GM23338 (cell line): Measurements from ENCODE around the gene HMGCLL1. TPM values are rescaled to one million over a fixed set of nuclear protein-coding genes. Genes with fewer than 3 reads are reported as not detected.

Experiments
- ATAC-seq: fragments of 200-7000 bp; cut with Tn5 transposase; 3 replicates; pipeline ENCODE4 v1.9.1; 2020
- DNase-seq: peaks from one replicate; pipeline ENCODE4 v3.0.0-alpha.2; 2015; ENCODE audit warnings: low spot score
- H2AFZ ChIP-seq: fragments of 200-600 bp; sonication (generic); 2 replicates; pipeline ENCODE4 v1.8.0; 2016; ENCODE audit warnings: antibody characterized with exemption, mild to moderate bottlenecking, moderate library complexity
- H3F3A ChIP-seq: fragments of 200-600 bp; sonication (generic); replicated peaks from 2 replicates; pipeline ENCODE4 v1.8.0; 2017; ENCODE audit warnings: antibody characterized with exemption, mixed run types, low read depth
- H3K27ac ChIP-seq: fragments of 200-600 bp; sonication (generic); 2 replicates; pipeline ENCODE4 v1.6.1; 2016; ENCODE audit warnings: low read depth
- H3K27me3 ChIP-seq: fragments of 200-600 bp; sonication (generic); 2 replicates; pipeline ENCODE4 v1.8.0; 2016; ENCODE audit warnings: mild to moderate bottlenecking, mixed run types, moderate library complexity; ENCODE audit not compliant: insufficient read depth
- H3K36me3 ChIP-seq: fragments of 200-600 bp; sonication (generic); 2 replicates; pipeline ENCODE4 v1.8.0; 2016; ENCODE audit warnings: mild to moderate bottlenecking; ENCODE audit not compliant: insufficient read depth
- H3K4me1 ChIP-seq: fragments of 200-600 bp; sonication (generic); 2 replicates; pipeline ENCODE4 v1.8.0; 2016; ENCODE audit warnings: mild to moderate bottlenecking, moderate library complexity; ENCODE audit not compliant: insufficient read depth
- H3K4me2 ChIP-seq: fragments of 200-600 bp; sonication (generic); 2 replicates; pipeline ENCODE4 v1.7.1; 2017; ENCODE audit warnings: mixed run types
- H3K4me3 ChIP-seq: fragments of 200-600 bp; sonication (generic); 2 replicates; pipeline ENCODE4 v1.6.1; 2016; ENCODE audit warnings: mixed run types
- H3K79me2 ChIP-seq: fragments of 200-600 bp; sonication (generic); replicated peaks from 2 replicates; pipeline ENCODE4 v1.8.0; 2017; ENCODE audit warnings: mild to moderate bottlenecking; ENCODE audit not compliant: insufficient read depth
- H3K9me2 ChIP-seq: fragments of 200-600 bp; sonication (generic); 2 replicates; pipeline ENCODE4 v1.8.0; 2017; ENCODE audit not compliant: insufficient read depth
- H4K20me1 ChIP-seq: fragments of 200-600 bp; sonication (generic); replicated peaks from 2 replicates; pipeline ENCODE4 v1.8.0; 2017; ENCODE audit warnings: mild to moderate bottlenecking; ENCODE audit not compliant: insufficient read depth
- H3K27ac Mint-ChIP-seq: 2 replicates; pipeline ENCODE4 v1.8.0; 2020; ENCODE audit warnings: inconsistent platforms, mild to moderate bottlenecking, moderate library complexity, mixed read lengths
- H3K27me3 Mint-ChIP-seq: 3 replicates; pipeline ENCODE4 v1.8.0; 2022; ENCODE audit warnings: low read depth, mild to moderate bottlenecking, moderate library complexity, mixed read lengths, inconsistent platforms; ENCODE audit not compliant: insufficient read depth, poor library complexity
- H3K36me3 Mint-ChIP-seq: 3 replicates; pipeline ENCODE4 v1.8.0; 2021; ENCODE audit warnings: low read depth, mild to moderate bottlenecking, inconsistent platforms, moderate library complexity, mixed read lengths
- H3K4me1 Mint-ChIP-seq: 3 replicates; pipeline ENCODE4 v1.8.0; 2020; ENCODE audit warnings: mild to moderate bottlenecking, inconsistent platforms, mixed read lengths
- H3K4me3 Mint-ChIP-seq: 3 replicates; pipeline ENCODE4 v1.8.0; 2021; ENCODE audit warnings: moderate library complexity, mild to moderate bottlenecking, inconsistent platforms, mixed read lengths
- H3K9me3 Mint-ChIP-seq: 3 replicates; pipeline ENCODE4 v1.8.0; 2020; ENCODE audit warnings: moderate library complexity, mild to moderate bottlenecking, inconsistent platforms, mixed read lengths
- CREB1 ChIP-seq: fragments of 250-450 bp; sonication (Bioruptor Pico); IDR thresholded peaks from 2 replicates; pipeline ENCODE4 v1.5.0; 2020; ENCODE audit warnings: low read depth, mild to moderate bottlenecking, moderate library complexity
- JUNB ChIP-seq: IDR thresholded peaks from one replicate; pipeline ENCODE4 v1.6.1; 2016; ENCODE audit warnings: antibody characterized with exemption; ENCODE audit not compliant: unreplicated experiment
- NANOG ChIP-seq: IDR thresholded peaks from 2 replicates; pipeline ENCODE4 v1.6.1; 2016; ENCODE audit warnings: antibody characterized with exemption, borderline replicate concordance
- POLR2AphosphoS5 ChIP-seq: IDR thresholded peaks from 2 replicates; pipeline ENCODE4 v1.6.1; 2016; ENCODE audit warnings: antibody characterized with exemption, low read depth
- ZNF114 ChIP-seq: fragments of 250-450 bp; sonication (Bioruptor Pico); IDR thresholded peaks from 2 replicates; pipeline ENCODE4 v1.5.0; 2020; ENCODE audit warnings: mild to moderate bottlenecking, moderate library complexity
- long read RNA-seq: library from polyadenylated mRNA; unstranded; transcript quantifications from one replicate; pipeline ENCODE4 v2.0.0, GENCODE V29; 2020; ENCODE audit not compliant: unreplicated experiment
- polyA plus RNA-seq: library from polyadenylated mRNA; unstranded; fragments of >200 nt; fragmentation: Nextera tagmentation; extraction: Ambion mirVana; gene quantifications from 2 replicates; pipeline ENCODE4 v1.2.1, GENCODE V29; 2016
- total RNA-seq: library from RNA; depleted of rRNA; stranded (reverse); fragments of >200 nt; shearing (Covaris generic); gene quantifications from 2 replicates; pipeline ENCODE4 v1.2.3, GENCODE V29; 2014; rRNA removed
- TF ChIP-seq, protein P1 (sequence below), 2 experiments: fragments of 200-600 bp in 1 of 2; sonication (generic) in 1 of 2; conservative IDR thresholded peaks; 2 replicates each; pipeline versions ENCODE4 v1.5.1 to v1.6.1; 2016 to 2017; ENCODE audit warnings: antibody characterized with exemption in 2 of 2, low read depth in 2 of 2, mild to moderate bottlenecking in 2 of 2, moderate library complexity in 1 of 2
- TF ChIP-seq, protein P2 (sequence below): IDR thresholded peaks from 2 replicates; pipeline ENCODE4 v1.6.1; 2016; ENCODE audit warnings: antibody characterized with exemption
- TF ChIP-seq, protein P3 (sequence below): fragments of 250-450 bp; sonication (Bioruptor Pico); IDR thresholded peaks from 2 replicates; pipeline ENCODE4 v1.5.0; 2020; ENCODE audit warnings: mild to moderate bottlenecking, moderate library complexity

The HMGCLL1 gene
- total RNA-seq (0.23 and 0.24 TPM in 2 replicates), polyA plus RNA-seq (0.19 TPM in 1 of 2 replicates, not detected in the other)
- long read RNA-seq, result 0 reads

DNA sequence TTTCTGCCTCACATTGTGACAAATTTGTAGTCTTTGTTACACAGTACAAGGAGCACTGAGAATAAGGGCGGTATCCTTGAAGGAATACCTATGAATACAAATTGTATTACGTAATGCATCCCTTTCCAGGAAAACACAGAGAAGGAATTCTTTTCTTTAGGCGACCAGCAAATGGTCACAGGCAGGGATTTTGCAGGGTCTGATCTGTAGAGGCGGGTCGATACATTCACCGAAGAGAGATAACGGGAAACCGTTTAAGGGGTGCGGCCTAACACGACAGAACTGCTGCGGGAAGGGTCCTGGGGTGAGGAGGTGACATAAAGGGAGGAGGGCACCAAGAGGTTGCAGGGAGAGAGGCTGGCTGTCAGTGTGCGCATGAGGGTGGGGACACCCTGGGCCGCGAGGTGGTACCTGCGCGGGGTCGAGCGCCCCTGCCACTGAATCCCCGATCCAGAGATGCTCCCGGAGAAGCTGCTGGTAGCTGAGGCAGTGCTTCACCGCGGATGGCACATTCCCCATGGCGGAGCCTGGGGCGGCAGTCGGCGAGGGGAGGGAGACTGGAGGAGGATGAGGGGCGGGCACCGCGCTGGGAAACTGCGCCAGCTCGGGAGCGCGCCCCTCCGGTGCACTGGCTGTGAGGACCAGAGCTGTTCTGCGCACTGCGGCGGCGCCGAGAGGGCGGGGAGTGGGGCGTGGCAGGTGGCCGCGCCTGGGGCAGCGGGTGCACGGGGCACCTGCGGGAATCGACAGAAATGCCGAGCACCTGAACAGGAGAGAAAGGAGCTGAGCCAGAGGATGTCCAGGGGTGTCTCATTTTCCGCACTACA lies at the start of gene HMGCLL1:
HMGCLL1 (minus strand) TSS at position 656 of the 827 bp plus-strand sequence; CDS start at position 519, 137 bp downstream.
- peaks cover 11% of the 10 kb centered on the region; the same call in 1 of the 2 replicates for H3K27me3 ChIP-seq
- H3K27ac ChIP-seq, result no peak within 1 kb of the TSS
- peak within 1 kb of the TSS; percentile 98 for H2AFZ ChIP-seq
- H3K4me1 ChIP-seq, result no peaks in the 10 kb centered on the region
- Mint-ChIP-seq H3K4me1 (no peaks in the 10 kb centered on the region), H3K27ac (no peak within 1 kb of the TSS), H3K27me3 (peaks cover 3% of the 10 kb centered on the region), H3K36me3 (no peaks in the 10 kb centered on the region), H3K9me3 (no peaks in the 10 kb centered on the region; the same call in 1 of the 3 replicates), H3K4me3 (peak within 1 kb of the TSS; percentile 85)
- H3K9me2 ChIP-seq, result no peaks in the 10 kb centered on the region
- no peaks in the 10 kb centered on the region for H3K79me2 ChIP-seq
- no peaks in the 10 kb centered on the region for H3K36me3 ChIP-seq
- TF ChIP-seq ZNF114 (CRISPR knock-in tag), result no peak
- no peak for TF ChIP-seq JUNB
- TF ChIP-seq, protein P1, sequence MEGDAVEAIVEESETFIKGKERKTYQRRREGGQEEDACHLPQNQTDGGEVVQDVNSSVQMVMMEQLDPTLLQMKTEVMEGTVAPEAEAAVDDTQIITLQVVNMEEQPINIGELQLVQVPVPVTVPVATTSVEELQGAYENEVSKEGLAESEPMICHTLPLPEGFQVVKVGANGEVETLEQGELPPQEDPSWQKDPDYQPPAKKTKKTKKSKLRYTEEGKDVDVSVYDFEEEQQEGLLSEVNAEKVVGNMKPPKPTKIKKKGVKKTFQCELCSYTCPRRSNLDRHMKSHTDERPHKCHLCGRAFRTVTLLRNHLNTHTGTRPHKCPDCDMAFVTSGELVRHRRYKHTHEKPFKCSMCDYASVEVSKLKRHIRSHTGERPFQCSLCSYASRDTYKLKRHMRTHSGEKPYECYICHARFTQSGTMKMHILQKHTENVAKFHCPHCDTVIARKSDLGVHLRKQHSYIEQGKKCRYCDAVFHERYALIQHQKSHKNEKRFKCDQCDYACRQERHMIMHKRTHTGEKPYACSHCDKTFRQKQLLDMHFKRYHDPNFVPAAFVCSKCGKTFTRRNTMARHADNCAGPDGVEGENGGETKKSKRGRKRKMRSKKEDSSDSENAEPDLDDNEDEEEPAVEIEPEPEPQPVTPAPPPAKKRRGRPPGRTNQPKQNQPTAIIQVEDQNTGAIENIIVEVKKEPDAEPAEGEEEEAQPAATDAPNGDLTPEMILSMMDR (conservative IDR thresholded peaks at IDR 0.05; ENCODE audit: low read depth in 2 of 2), result peak in 1 of 2 experiments; percentile 35; a peak in 2 of 4 replicates
- no peaks in the 10 kb centered on the region for H4K20me1 ChIP-seq
- H3K4me2 ChIP-seq, result peak within 1 kb of the TSS; percentile 89
- peak within 1 kb of the TSS; percentile 77 for H3K4me3 ChIP-seq
- ATAC-seq (peak; percentile 99), DNase-seq (peak; percentile 88)
- no peaks in the 10 kb centered on the region for H3F3A ChIP-seq

DNA sequence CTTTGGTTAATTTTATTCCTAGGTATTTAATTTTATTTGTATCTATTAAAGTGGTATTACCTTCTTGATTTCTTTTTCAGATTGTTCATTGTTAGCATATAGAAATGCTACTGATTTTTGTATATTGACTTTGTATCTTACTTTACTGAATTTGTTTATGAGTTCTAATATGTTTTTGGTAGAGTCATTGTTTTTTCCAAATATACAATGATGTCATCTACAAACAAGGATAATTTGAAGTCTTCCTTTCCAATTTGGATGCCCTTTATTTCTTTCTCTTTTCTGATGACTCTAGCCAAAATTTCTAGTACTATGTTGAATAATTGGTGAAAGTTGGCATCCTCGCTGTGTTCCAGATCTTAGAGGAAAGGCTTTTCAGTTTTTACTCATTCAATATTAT lies 43.0 kb upstream of the HMGCLL1 start:
- Mint-ChIP-seq H3K36me3 (no peaks in the 10 kb centered on the region), H3K9me3 (no peaks in the 10 kb centered on the region; the same call in 2 of the 3 replicates)
- no peak for DNase-seq
- TF ChIP-seq NANOG, result no peak
- no peak for TF ChIP-seq JUNB
- TF ChIP-seq, protein P1 (conservative IDR thresholded peaks at IDR 0.05; ENCODE audit: low read depth in 2 of 2), result no peak
- TF ChIP-seq, protein P2, sequence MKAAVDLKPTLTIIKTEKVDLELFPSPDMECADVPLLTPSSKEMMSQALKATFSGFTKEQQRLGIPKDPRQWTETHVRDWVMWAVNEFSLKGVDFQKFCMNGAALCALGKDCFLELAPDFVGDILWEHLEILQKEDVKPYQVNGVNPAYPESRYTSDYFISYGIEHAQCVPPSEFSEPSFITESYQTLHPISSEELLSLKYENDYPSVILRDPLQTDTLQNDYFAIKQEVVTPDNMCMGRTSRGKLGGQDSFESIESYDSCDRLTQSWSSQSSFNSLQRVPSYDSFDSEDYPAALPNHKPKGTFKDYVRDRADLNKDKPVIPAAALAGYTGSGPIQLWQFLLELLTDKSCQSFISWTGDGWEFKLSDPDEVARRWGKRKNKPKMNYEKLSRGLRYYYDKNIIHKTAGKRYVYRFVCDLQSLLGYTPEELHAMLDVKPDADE, result no peak
- TF ChIP-seq, protein P3, sequence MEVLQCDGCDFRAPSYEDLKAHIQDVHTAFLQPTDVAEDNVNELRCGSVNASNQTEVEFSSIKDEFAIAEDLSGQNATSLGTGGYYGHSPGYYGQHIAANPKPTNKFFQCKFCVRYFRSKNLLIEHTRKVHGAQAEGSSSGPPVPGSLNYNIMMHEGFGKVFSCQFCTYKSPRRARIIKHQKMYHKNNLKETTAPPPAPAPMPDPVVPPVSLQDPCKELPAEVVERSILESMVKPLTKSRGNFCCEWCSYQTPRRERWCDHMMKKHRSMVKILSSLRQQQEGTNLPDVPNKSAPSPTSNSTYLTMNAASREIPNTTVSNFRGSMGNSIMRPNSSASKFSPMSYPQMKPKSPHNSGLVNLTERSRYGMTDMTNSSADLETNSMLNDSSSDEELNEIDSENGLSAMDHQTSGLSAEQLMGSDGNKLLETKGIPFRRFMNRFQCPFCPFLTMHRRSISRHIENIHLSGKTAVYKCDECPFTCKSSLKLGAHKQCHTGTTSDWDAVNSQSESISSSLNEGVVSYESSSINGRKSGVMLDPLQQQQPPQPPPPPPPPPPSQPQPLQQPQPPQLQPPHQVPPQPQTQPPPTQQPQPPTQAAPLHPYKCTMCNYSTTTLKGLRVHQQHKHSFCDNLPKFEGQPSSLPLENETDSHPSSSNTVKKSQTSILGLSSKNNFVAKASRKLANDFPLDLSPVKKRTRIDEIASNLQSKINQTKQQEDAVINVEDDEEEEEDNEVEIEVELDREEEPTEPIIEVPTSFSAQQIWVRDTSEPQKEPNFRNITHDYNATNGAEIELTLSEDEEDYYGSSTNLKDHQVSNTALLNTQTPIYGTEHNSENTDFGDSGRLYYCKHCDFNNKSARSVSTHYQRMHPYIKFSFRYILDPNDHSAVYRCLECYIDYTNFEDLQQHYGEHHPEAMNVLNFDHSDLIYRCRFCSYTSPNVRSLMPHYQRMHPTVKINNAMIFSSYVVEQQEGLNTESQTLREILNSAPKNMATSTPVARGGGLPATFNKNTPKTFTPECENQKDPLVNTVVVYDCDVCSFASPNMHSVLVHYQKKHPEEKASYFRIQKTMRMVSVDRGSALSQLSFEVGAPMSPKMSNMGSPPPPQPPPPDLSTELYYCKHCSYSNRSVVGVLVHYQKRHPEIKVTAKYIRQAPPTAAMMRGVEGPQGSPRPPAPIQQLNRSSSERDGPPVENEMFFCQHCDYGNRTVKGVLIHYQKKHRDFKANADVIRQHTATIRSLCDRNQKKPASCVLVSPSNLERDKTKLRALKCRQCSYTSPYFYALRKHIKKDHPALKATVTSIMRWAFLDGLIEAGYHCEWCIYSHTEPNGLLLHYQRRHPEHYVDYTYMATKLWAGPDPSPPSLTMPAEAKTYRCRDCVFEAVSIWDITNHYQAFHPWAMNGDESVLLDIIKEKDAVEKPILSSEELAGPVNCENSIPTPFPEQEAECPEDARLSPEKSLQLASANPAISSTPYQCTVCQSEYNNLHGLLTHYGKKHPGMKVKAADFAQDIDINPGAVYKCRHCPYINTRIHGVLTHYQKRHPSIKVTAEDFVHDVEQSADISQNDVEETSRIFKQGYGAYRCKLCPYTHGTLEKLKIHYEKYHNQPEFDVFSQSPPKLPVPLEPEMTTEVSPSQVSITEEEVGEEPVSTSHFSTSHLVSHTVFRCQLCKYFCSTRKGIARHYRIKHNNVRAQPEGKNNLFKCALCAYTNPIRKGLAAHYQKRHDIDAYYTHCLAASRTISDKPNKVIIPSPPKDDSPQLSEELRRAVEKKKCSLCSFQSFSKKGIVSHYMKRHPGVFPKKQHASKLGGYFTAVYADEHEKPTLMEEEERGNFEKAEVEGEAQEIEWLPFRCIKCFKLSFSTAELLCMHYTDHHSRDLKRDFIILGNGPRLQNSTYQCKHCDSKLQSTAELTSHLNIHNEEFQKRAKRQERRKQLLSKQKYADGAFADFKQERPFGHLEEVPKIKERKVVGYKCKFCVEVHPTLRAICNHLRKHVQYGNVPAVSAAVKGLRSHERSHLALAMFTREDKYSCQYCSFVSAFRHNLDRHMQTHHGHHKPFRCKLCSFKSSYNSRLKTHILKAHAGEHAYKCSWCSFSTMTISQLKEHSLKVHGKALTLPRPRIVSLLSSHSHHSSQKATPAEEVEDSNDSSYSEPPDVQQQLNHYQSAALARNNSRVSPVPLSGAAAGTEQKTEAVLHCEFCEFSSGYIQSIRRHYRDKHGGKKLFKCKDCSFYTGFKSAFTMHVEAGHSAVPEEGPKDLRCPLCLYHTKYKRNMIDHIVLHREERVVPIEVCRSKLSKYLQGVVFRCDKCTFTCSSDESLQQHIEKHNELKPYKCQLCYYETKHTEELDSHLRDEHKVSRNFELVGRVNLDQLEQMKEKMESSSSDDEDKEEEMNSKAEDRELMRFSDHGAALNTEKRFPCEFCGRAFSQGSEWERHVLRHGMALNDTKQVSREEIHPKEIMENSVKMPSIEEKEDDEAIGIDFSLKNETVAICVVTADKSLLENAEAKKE, result no peak
- no peak for TF ChIP-seq CREB1
- TF ChIP-seq POLR2AphosphoS5, result no peak
- no peak for TF ChIP-seq ZNF114 (CRISPR knock-in tag)

More for the DNA sequence above, 43.0 kb upstream of the HMGCLL1 start:
- no peak for ATAC-seq
- Histone ChIP-seq H3K27ac (no peak overlapping the region), H4K20me1 (no peaks in the 10 kb centered on the region), H3F3A (no peaks in the 10 kb centered on the region), H3K4me2 (no peak overlapping the region), H3K4me3 (no peak overlapping the region), H2AFZ (no peak overlapping the region), H3K9me2 (peaks cover 14% of the 10 kb centered on the region), H3K36me3 (no peaks in the 10 kb centered on the region), H3K27me3 (no peaks in the 10 kb centered on the region), H3K4me1 (no peaks in the 10 kb centered on the region), H3K79me2 (no peaks in the 10 kb centered on the region)
- Mint-ChIP-seq H3K27me3 (no peaks in the 10 kb centered on the region), H3K27ac (no peak overlapping the region), H3K4me1 (peaks cover 3% of the 10 kb centered on the region; the same call in 1 of the 3 replicates), H3K4me3 (no peak overlapping the region)
